ENCODE data around the gene ZNF341. TPM values are rescaled to one million over a fixed set of nuclear protein-coding genes. Genes with fewer than 3 reads are reported as not detected.

The ZNF341 gene
- total RNA-seq, 1 donor from 2014 or later, result 1.8 TPM

DNA sequence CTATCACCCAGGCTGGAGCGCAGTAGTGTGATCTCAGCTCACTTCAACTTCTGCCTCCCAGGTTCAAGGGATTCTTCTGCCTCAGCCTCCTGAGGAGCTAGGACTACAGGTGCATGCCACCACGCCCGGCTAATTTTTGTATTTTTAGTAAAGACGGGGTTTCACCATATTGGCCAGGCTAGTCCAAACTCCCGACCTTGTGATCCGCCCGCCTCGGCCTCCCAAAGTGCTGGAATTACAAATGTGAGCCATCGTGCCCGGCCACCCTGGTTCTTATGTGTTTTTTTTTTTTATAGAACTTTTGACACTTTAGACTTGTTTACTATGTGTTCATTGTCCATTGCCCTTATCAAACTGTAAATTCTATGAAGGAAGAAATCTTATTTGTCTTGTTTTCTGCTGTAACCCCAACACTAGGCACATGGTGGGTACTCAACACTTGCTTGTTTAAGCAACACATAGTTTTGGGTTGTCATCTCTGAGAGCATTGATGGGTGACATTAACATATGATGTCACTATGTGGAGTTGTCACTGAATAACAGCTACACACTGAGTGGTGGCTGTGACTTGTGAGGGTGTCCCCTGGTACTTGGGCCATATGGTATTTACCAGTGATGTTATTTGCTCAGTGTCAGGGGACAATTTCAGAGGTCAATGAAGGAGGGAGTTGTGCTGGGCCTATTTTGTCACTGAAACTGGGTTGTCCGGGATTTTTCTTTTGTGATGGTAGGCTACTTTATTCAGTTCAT lies 10.2 kb upstream of the ZNF341 start:
- Histone ChIP-seq H3K27ac (replicated peaks) (no peak overlapping the region), H3K4me3 (no peak overlapping the region), H3K9me3 (replicated peaks) (no peaks in the 10 kb centered on the region), H3K27me3 (ENCODE audit: low read depth) (no peaks in the 10 kb centered on the region), H3K4me1 (peaks cover 20% of the 10 kb centered on the region), H3K36me3 (no peaks in the 10 kb centered on the region)
- intact Hi-C loops (cut with micrococcal nuclease), result no loop called here
- no peak for TF ChIP-seq CTCF (IDR thresholded peaks at IDR 0.05; ENCODE audit: borderline replicate concordance)
- DNase-seq, result no peak

- intact Hi-C loops (cut with micrococcal nuclease), result no loop called here
- H3K27me3 ChIP-seq (ENCODE audit: low read depth), result no peaks in the 10 kb centered on the region
- TF ChIP-seq CTCF (IDR thresholded peaks at IDR 0.05; ENCODE audit: borderline replicate concordance), result no peak
- H3K27ac ChIP-seq (replicated peaks), result no peak overlapping the region
- H3K9me3 ChIP-seq (replicated peaks), result no peaks in the 10 kb centered on the region
- no peaks in the 10 kb centered on the region for H3K36me3 ChIP-seq
- H3K4me1 ChIP-seq, result peaks cover 11% of the 10 kb centered on the region
- no peak for DNase-seq
- H3K4me3 ChIP-seq, result no peak overlapping the region
Observed at GRCh38 chr20:33724439-33725094, 7.2 kb upstream of the ZNF341 start.

DNA sequence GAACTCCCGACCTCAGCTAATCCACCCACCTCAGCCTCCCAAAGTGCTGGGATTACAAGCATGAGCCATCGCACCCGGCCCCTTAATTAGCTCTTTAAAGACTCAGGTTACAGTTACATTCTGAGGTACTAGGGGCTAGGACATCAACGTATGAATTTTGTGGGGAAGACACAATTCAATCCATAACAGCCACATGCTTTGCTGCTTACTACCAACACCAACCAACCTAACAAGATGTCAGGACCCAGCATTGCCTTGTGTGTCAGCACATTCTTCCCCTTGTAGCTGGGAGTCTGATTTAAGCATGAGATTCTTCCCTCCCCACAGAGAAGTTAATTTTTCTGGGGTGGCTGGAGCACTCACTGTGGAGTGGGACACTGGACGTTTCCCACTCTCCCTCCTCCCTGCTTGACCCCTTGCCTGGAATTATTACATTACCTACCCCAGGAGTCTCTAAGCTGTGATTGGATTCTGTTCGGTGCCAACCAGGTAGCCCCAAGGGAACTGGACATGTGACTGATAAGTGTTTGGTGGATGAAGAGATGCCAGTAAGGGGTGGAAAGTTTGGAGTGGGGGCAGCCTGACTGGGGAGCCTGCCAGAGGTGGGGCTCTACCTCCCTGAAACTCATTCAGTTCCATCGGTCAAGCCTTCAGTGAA lies 6.1 kb upstream of the ZNF341 start:
- Histone ChIP-seq H3K4me3 (no peak overlapping the region), H3K36me3 (no peaks in the 10 kb centered on the region), H3K27me3 (ENCODE audit: low read depth) (no peaks in the 10 kb centered on the region), H3K9me3 (replicated peaks) (no peaks in the 10 kb centered on the region), H3K4me1 (peaks cover under 1% of the 10 kb centered on the region), H3K27ac (replicated peaks) (no peak overlapping the region)
- DNase-seq, result no peak
- TF ChIP-seq CTCF (IDR thresholded peaks at IDR 0.05; ENCODE audit: borderline replicate concordance), result no peak
- intact Hi-C loops (cut with micrococcal nuclease), result no loop called here

DNA sequence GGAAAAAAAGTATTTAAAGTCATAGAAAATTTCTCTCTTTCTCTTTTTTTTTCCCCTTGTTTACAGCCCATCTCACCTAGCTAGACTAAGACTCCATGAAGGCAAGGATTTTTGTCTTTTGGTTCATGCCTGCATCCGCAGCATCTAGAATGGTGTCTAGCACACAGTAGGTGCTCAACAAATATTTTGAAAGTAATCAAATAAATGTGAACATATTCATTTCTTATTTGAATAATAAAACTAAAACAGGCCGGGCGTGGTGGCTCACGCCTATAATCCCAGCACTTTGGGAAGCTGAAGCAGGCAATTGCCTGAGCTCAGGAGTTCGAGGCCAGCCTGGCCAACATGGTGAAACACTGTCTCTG lies 4.7 kb upstream of the ZNF341 start:
- Histone ChIP-seq H3K4me3 (no peak overlapping the region), H3K9me3 (replicated peaks) (no peaks in the 10 kb centered on the region), H3K27me3 (ENCODE audit: low read depth) (no peaks in the 10 kb centered on the region), H3K27ac (replicated peaks) (no peak overlapping the region), H3K4me1 (peaks cover 7% of the 10 kb centered on the region), H3K36me3 (no peaks in the 10 kb centered on the region)
- no peak for TF ChIP-seq CTCF (IDR thresholded peaks at IDR 0.05; ENCODE audit: borderline replicate concordance)
- DNase-seq, result no peak
- intact Hi-C loops (cut with micrococcal nuclease), result no loop called here

DNA sequence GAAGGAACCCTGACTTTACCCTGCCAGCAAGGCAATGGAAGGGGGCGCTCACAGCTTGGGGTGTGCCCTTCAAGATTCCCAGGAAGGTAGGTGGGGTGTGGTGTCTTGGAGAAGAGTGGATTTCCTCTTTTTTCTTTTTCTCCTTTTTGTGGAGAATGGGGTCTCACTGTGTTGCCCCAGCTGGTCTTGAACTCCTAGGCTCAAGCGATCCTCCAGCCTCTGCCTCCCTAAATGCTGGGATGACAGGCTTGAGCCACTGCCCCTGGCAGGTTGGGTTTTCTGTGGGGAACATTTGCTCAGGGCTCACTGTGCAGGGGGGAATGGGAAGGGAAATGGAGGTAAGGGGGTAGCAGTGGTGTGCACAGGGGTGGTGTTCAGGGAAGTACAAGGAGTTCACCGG lies 4.0 kb upstream of the ZNF341 start:
- intact Hi-C loops (cut with micrococcal nuclease), result no loop called here
- no peaks in the 10 kb centered on the region for H3K27me3 ChIP-seq (ENCODE audit: low read depth)
- no peak overlapping the region for H3K4me3 ChIP-seq
- no peak for TF ChIP-seq CTCF (IDR thresholded peaks at IDR 0.05; ENCODE audit: borderline replicate concordance)
- H3K4me1 ChIP-seq, result peaks cover 12% of the 10 kb centered on the region
- no peak overlapping the region for H3K27ac ChIP-seq (replicated peaks)
- DNase-seq, result no peak
- H3K9me3 ChIP-seq (replicated peaks), result no peaks in the 10 kb centered on the region
- H3K36me3 ChIP-seq, result no peaks in the 10 kb centered on the region
